ENCODE data around the gene GPX1.
A peak's percentile ranks its signal among the peaks of the same experiment; 100 is the strongest.
"Not testable (repeated sequence)": the region's sequence is repeated elsewhere in the genome, so short reads cannot be mapped to it uniquely, and the experiment has no call there.

Gene GPX1

DNA sequence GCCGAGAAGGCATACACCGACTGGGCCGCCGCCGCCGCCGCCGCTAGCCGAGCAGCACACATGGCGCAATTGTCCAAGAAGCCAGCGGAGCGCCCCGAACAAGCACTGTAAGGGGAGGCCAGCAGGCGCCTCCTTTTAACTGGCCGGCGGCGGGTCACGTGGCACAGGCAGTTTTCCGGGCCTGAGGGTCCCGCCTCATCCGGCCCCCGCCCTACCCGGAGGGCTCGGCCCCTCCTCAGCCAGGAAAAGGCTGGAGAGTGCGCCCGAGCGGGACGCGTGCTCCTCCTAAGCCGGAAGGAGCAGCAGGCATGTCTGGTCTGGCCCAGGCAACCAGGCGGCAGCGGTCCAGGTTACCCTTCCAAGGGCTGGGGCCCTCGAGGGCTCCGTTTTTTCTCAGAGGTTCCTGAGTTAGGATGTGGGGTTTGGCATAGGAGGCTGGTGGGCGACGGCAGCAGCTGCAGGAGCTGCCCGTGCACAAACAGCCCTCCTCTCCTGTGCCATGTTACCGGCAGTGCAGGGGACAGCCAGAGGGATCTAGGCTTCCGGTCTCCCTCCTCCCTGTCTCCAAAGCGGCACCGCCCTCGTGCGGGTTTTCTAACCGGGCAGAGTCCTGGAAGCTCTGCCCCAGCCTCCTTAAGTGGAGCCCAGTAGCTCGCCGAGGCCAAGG lies at the start of gene GPX1:
TSS of gene GPX1 (minus strand) at position 137 of the 667 bp plus-strand sequence. CDS start at position 62, 75 bp downstream.
- DNase-seq, result peak; percentile 95

DNA sequence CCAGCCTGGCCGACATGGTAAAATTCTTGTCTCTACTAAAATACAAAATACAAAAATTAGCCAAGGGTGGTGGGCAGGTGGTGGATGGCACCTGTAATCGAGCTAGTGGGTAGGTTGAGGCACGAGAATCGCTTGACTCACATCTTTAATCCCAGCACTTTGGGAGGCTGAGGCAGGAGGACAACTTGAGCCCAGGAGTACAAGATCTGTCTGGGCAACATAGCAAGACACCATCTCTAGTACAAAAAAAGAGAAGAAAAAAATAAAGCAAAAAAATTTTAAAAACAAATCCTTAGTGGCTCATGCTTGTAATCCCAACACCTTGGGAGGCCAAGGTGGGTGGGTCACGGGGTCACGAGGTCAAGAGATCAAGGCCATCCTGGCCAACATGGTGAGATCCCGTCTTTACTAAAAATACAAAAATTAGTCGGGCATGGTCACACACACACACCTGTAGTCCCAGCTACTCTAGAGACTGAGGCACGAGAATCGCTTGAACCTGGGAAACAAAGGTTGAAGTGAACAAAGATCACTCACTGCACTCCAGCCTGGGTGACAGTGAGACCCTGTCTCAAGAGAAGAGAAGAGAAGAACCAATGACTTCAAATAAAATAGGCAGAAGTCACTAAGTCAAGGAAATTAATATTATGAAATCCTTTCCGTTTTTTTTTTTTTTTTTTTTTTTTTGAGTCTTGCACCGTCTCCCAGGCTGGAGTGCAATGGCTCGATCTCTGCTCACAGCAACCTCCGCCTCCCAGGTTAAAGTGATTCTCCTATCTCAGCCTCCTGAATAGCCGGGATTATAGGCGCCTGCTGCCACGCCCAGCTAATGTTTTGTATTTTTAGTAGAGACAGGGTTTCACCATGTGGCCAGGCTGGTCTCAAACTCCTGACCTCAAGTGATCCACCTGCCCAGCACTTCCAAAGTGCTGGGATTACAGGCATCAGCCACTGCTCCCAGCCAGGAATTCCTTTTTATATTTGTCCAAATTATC lies 48.7 kb upstream of the GPX1 start:
- DNase-seq, result no peak

DNA sequence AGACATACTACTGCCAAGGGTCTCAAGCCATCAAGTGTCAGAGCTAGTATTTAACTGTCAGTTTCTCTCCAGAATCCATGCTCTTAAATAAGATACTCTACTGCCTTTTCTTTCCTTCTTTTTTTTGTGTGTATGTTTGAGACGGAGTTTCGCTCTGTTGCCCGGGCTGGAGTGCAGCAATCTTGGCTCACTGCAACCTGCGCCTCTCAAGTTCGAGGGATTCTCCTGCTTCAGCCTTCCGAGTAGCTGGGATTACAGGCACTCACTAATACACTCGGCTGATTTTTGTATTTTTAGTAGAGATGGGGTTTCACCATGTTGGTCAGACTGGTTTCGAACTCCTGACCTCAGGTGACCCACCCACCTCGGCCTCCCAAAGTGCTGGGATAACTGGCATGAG lies 47.4 kb upstream of the GPX1 start:
- DNase-seq, result not testable (repeated sequence)

DNA sequence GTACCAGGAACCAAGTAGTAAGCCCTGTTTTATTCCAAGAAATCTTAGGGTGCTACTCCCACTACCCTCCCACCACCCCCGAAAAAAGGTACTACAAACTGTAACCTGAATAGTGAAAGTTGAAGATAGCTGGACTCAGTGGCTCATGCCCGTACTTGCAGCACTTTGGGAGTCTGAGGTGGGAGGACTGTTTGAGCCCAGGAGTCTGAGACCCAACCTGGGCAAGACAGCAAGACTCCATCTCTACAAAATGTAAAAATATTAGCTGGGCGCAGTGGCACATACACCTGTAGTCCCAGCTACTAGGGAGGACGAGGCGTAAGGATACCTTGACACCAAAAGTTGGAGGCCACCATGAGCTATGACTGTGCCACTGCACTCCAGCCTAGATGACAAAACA lies 45.7 kb upstream of the GPX1 start:
- no peak for DNase-seq

DNA sequence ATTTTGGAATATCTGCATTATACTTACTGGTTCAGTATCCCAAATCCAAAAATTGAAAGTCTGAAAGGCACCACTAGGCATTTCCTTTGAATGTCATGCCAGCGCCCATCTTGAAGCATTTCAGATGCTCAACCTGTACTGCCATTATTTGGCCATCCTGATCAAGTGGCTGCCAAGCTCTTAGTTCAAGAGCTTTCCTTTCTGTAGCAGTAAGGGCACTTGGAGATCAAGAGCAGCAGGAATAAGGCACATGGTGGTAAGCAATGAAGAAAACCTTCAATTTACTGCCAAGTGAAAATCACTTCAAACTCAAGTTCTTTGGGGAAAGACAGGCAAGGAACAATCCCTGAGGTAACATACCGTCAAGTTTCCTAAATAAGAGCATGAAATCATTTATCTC lies 43.6 kb upstream of the GPX1 start:
- DNase-seq, result no peak

DNA sequence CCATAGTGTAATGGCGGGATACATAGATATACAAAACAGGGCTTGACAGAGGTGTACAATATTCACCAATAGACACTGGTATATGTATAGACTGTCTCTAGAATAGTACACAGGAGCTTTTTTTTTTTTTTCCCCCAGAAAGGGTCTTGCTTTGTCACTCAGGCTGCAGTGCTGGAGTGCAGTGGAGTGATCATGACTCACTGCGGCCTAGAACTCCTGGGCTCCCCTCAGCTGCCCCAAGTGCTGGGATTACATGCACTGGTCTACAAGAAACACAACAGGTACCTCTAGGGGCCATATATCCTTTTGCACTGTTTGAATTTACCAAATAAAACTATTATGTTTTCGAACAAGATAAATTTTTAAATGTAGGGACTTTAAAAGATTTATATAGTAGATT lies 41.3 kb upstream of the GPX1 start:
- DNase-seq, result no peak

DNA sequence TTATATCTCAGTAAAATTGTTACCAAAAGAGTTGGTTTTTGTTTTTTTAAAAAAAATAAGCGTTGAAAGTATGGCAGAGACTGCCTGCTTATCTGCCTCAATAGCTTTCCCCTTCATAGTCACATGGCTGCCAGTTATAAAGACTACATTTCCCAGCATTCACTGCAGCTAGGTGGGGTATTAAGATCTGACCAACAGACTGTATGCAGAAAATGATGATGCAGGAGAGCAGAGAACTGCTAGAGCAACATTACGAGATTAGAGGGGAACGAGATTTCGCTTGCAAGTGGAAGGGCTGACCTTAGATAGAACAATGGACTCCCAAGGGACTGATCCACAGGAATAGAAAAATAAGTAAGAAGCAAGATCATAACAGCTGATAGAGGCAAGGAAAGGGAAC lies 39.3 kb upstream of the GPX1 start:
- no peak for DNase-seq

DNA sequence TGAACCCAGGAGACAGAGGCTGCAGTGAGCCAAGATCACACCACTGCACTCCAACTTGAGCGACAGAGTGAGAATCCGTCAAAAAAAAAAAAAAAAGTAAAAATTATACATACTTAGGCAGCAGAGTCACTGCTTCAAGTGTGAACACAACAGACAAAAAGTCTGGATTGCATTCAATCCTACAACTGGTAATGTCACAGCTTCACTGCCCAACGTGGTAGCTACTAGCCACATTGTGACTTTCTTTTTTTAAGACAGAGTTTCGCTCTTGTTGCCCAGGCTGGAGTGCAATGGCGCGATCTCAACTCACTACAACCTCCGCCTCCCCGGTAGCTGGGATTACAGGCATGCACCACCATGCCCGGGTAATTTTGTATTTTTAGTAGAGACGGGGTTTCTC lies 33.2 kb upstream of the GPX1 start:
- DNase-seq, result not testable (repeated sequence)

DNA sequence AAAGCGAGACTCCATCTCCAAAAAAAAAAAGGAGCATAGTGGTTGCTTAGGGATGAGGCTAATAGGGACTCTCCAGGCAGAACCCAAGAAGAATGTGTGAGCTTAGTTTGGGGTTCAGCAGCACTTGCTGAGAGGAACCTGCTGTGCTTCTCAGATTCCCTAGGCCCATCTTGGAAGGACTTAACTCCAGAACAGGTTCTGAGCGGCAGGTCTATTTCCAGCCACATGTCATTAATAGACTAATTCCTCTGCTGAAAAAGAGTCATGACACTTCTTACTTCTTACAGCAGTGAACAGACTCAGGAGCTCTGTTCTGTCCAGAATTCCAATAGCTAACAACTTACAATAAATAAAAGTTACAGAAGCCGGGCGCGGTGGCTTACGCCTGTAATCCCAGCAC lies 31.1 kb upstream of the GPX1 start:
- no peak for DNase-seq

DNA sequence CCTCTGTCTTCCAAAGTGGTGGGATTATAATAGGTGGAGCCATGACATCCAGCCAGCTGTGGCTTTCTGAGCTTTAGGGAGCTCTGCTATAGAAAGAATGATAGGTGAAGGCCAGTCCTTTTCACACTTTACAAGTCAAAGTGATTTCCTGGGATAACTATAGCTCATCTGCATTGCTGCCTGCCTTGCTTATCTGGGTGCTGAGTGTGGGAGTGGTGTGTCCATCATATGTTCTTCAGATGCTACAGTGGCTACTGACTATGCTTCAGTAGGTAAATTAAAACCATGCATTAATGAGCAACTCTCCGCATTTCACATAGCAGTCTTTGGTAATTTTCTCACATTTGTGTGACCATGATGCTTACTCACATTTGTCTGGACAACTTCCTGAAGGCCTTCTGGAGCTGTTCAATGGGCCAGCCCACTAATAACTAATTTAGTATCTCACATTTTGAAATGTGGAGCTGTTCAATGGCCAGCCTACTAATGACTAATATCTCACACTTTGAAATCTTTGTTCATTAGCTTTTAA lies 30.2 kb upstream of the GPX1 start:
- no peak for DNase-seq

DNA sequence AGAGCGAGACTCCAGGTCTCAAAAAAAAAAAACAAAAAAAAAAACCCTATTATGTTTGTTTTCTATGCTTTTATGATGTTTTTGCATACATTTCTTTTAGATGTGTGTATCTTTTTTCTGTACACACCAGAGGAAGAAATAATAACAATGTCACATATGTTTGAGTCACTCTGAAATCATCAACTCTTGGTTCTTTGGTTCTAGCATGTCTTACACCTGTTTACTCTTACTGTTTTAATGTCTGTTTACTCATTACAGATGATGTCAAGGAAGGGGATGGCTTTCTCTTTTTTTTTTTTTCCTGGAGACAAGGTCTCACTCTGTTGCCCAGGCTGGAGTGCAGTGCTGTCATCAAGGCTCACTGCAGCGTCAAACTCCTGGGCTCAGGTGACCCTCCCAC lies 29.6 kb upstream of the GPX1 start:
- DNase-seq, result no peak

DNA sequence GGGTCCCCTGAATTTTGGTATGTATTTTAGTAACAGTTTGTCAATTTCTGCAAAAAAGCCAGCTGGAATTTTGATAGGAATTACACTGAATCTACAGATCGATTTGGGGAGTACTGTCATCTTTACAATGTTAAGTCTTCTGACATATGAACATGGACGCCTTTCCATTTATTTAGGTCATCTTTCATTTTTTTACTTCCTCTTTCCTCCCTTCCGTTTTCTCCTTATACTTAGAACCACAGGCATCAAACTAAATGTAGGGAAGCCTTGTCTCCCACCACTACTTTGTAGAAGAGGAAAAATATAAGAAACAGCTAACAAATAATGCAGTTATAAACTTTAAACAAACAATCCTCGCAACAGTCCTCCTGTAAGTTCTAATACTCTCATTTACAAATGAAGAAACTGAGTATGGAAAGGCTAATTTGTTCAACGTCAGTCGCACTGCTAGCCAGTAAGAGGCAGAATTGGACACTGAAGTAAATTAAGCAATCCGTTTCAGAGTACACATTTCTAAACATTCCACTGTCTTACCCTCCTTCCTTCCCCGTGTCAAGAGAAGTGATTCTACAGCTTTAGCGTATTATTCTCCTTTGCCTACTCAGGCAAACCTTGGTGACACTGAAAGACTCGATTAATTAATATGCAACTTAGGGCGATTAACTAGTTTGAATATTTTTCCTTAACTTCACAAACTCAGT lies 28.1 kb upstream of the GPX1 start:
- no peak for DNase-seq

DNA sequence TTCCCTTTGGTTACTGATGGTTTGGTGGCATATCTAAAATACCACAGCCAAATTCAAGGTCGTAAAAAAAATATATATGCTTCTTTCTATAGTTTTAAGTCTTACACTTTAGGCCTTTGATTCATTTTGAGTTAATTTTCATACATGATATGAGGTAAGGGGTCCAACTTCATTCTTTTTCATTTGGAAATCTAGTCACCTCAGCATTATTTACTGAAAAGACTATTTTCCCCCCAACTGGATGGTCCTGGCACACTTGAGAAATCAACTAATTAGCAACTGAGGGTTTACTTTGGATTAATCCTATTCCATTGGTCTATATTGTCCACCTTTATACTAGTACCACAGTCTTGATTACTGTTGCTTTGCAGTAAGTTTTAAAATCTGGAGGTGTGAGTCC lies 27.5 kb upstream of the GPX1 start:
- no peak for DNase-seq

DNA sequence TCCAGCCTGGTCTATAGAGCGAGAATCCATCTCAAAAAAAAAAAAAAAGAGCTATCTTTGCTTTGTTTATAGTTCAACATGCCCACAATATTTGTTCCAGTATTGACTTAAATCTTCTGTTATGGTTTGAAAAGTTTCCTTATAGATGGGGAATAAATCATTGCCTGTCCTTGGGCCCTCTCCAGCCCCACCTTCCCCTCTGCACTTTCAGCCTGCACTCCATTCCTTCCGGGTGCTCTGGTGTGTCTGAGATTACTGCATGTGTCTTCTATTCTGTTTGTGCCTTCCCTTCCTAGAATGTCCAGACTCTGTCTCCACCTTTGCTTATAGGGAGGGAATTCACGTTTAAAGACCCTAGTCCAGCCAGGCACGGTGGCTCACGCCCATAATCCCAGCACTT lies 25.2 kb upstream of the GPX1 start:
- DNase-seq, result no peak

DNA sequence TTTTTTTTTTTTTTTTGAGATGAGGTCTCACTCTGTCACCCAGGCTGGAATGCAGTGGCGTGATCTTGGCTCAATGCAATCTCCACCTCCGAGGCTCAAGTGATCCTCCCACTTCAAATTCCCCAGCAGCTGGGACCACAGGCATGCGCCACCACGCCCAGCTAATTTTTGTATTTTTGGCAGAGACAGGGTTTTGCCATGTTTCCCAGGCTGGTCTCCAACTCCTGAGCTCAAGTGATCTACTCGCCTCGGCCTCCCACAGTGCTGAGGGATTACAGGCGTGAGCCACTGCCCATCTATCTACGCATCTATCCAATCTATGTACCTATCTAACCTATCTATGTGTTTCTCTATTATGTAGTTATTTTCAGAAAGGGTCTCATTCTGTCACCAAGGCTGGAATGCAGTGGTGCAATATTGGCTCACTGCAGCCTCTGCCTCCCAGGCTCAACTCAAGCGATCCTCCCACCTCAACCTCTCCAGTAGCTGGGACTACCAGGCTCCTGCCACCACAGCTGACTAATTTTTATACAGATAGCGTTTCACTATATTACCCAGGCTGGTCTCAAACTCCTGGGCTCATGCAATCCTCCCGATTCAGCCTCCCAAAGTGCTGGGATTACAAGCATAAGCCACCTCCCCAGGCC lies 20.2 kb upstream of the GPX1 start:
- no peak for DNase-seq

DNA sequence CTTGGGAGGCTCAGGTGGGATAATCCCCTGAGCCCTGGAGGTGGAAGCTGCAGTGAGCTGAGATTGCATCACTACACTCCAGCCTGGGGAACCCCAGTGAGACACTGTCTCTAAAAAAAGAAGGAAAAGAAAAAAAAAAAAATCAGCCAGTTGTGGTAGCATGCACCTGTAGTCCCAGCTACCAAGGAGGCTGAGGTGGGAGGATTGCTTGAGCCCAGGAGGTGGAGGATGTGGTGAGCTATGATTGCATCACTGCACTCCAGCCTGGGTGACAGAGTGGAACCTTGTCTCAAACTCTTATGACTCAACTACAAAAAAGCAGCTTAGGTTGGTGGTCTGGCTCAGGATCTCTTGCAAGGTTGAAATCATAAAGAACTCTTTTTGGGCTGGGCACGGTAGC lies 19.3 kb upstream of the GPX1 start:
- DNase-seq, result peak; percentile 71

DNA sequence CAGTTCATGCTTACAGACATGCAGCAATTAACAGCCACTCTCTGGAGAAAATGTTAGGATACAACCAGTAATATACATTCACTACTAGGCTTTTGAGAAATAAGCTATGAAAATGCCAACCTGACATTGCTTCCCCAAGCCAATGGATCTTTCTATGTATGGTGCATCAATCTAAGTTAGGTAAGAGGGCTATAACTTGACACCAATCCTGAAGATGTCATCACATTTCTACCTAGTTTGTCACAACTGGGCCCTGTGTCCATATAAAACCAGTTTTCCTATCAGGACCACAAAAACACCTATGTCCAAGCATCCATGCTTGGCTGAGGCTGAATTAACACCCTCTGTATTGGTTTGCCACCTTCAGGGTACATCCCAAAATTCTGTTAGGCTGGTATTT lies 13.8 kb upstream of the GPX1 start:
- DNase-seq, result no peak

DNA sequence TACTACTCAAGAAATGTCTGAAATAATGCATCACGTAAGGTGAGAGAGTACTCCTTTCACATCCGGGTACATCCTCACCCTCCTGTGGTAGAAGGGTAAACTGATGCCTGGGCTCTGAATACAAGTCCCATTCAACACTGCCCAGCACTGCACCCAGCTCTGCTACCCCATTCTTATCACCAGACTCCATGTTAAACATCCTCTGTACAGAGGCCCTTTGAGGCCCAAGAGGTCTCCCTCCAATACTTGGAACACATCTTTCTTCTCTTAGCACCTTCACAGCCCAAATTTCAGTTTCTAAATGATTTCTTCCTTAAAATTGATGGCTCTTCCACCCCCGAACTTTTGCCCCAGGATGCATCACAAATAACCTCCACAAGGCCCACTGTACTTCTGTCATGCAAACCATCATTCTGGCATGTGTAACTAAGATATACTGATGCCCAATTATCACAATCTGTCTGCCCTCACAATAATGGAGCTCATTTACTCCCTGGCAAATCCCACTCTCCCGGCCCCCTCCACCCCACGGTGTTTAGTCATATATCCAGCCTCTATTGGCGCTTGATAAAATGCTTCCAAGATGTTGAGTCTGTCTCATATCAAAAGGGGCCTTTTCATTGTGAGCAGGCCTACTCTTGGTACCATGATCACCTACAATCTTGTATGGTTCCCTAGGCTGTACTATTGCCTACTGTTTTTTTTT lies 12.6 kb upstream of the GPX1 start:
- no peak for DNase-seq

DNA sequence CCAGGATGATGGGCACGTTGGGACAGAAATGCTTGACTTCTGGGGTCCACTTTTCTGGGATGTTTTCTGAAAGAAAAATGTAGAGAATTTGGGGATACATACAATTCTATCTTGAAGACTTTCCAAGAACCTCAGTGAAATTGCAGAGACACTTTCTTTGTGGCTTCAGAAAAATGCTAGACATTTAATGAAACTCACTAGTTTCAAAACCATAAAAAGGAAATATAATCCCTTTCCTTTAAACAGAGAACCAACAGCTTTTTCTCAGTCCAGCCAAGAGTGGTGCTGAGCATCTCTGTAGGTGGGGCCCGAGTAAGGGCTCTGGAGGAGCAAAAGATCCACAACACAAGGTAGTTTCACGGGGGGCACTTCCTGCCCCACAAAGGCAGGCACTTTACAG lies 4.4 kb upstream of the GPX1 start:
- DNase-seq, result no peak

DNA sequence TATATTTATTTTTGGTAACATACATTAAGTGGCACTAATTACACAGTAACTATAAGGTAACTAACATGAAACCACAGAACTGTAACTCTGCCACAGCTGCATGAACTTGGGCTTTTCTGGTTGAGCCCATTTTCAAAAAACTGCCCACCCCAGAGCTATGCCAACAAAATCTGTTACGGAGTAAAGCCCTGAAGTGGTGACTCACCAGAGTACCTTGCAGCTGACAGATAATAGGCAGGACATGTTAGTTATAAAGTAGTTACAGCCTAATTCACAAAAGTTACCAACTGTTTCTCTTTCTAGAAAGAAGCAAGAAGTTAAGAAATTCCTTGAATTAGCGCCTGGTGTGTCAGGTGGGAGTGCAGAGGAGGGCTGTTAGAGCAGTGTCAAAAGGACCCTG lies 1.5 kb upstream of the GPX1 start:
- no peak for DNase-seq

DNA sequence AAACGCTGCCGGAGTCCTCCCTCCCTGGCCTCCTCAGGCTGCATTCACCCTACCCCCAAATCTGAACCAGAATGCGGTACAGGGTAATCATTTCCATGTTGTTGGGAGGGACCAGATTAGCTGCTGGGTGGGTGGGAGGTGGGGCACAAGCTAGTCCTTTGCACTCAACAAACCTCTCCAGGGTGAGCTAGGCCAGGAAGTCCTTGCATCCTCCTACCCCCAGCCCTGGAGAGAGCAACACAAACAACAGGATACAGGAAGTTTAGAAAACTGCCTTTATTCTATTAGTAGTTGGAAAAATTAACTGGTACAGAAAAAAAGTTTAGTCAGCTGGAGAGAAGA lies 702 bp upstream of the GPX1 start:
- no peak for DNase-seq
